ENCODE measurements around the gene NOLC1.

GRCh38 chr10:102120991-102121738 is 31.0 kb upstream of the NOLC1 start:
- TF ChIP-seq FOXM1 (IDR thresholded peaks at IDR 0.05; ENCODE audit: borderline replicate concordance) (no peak), ZNF384 (IDR thresholded peaks at IDR 0.05) (no peak), SP1 (IDR thresholded peaks at IDR 0.05) (no peak), FOXA1 (IDR thresholded peaks at IDR 0.05) (no peak), FOXK2 (IDR thresholded peaks at IDR 0.05) (no peak), TARDBP (IDR thresholded peaks at IDR 0.05) (no peak), HDGF (IDR thresholded peaks at IDR 0.05; ENCODE audit: borderline replicate concordance) (no peak), ARNT (IDR thresholded peaks at IDR 0.05) (no peak)
